RKO (cell line): ENCODE measurements around the gene WDR35.
A peak's percentile ranks its signal among the peaks of the same experiment; 100 is the strongest.

Experiments
- DNase-seq: peaks from one replicate; pipeline ENCODE4 v3.0.0-alpha.2; 2016; ENCODE audit warnings: low spot score

The WDR35 gene

GRCh38 chr2:20011276-20012031 lies 21.5 kb upstream of the WDR35 start:
- DNase-seq: no peak

- no peak for DNase-seq
Observed at GRCh38 chr2:20008703-20009102, 18.8 kb upstream of the WDR35 start.

- DNase-seq: no peak
Observed at GRCh38 chr2:20005891-20006470, 16.1 kb upstream of the WDR35 start.

- no peak for DNase-seq
Observed at GRCh38 chr2:20005067-20005627, 15.2 kb upstream of the WDR35 start.

- no peak for DNase-seq
Observed at GRCh38 chr2:20001361-20001863, 11.5 kb upstream of the WDR35 start.

- DNase-seq: no peak
Observed at GRCh38 chr2:19993731-19994130, 3.8 kb upstream of the WDR35 start.

GRCh38 chr2:19991895-19992294 lies 2.0 kb upstream of the WDR35 start:
- no peak for DNase-seq

GRCh38 chr2:19990416-19990728 lies 467 bp upstream of the WDR35 start:
- no peak for DNase-seq

- DNase-seq: no peak
Observed at GRCh38 chr2:19989342-19989666, 601 bp downstream of the WDR35 start.

- DNase-seq: peak; percentile 78
Observed at GRCh38 chr2:19988600-19988999, 1.3 kb downstream of the WDR35 start.

- no peak for DNase-seq
Observed at GRCh38 chr2:19987936-19988335, 2.0 kb downstream of the WDR35 start.

- DNase-seq: no peak
Observed at GRCh38 chr2:19982268-19982667, 7.6 kb downstream of the WDR35 start.

- no peak for DNase-seq
Observed at GRCh38 chr2:19979932-19980331, 10.0 kb downstream of the WDR35 start.

GRCh38 chr2:19973466-19973865 lies 16.4 kb downstream of the WDR35 start:
- no peak for DNase-seq

GRCh38 chr2:19971691-19972090 lies 18.2 kb downstream of the WDR35 start:
- no peak for DNase-seq

- DNase-seq: no peak
Observed at GRCh38 chr2:19963386-19963785, 26.5 kb downstream of the WDR35 start.

- DNase-seq: peak; percentile 82
Observed at GRCh38 chr2:19955544-19956422, 34.1 kb downstream of the WDR35 start.

- DNase-seq: no peak
Observed at GRCh38 chr2:19949071-19949470, 40.8 kb downstream of the WDR35 start.

- DNase-seq: no peak
Observed at GRCh38 chr2:19947184-19947940, 42.5 kb downstream of the WDR35 start.

GRCh38 chr2:19944205-19944845 lies 45.6 kb downstream of the WDR35 start:
- no peak for DNase-seq

- DNase-seq: no peak
Observed at GRCh38 chr2:19943189-19943588, 46.7 kb downstream of the WDR35 start.
